ENCODE data around the gene UBE2B.
"Not testable (repeated sequence)": the region's sequence is repeated elsewhere in the genome, so short reads cannot be mapped to it uniquely, and the experiment has no call there.

Gene UBE2B

DNA sequence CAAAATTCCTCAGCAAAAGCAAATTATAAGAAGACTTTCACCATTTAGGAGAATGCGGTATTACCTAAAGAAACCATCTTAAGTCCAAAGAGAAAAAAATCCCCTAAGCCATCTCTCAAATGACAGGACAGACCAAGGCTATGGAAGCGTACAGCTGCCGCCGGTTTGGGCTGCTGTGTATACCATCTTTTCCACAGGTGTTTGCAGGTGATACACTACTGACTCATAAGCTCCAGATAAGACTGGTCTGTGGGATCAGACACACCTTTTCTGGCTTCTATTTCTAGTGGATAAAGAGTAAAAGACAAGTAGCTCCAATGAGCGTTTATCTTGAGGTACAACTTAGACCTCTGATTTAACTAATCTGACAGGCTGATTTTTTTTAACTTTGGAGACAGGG, 32.6 kb downstream of the UBE2B start:
- DNase-seq, result no peak

DNA sequence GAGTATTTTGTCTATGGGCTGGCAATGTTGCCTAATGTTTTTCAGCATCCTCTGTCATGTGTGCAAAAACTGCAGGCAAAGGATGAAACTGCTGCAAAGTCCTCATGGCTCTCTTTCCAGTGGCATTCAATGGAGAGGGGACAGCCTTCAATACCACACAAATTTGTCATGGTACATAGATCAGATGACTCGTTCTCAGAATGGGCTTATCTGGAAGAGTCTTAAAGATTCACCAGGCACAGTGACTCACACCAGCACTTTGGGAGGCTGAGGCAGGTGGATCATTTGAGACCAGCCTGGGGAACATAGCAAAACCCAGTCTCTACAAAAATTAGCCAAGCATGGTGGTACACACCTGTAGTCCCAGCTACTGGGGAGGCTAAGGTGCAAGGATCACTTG, 35.0 kb downstream of the UBE2B start:
- DNase-seq, result no peak

DNA sequence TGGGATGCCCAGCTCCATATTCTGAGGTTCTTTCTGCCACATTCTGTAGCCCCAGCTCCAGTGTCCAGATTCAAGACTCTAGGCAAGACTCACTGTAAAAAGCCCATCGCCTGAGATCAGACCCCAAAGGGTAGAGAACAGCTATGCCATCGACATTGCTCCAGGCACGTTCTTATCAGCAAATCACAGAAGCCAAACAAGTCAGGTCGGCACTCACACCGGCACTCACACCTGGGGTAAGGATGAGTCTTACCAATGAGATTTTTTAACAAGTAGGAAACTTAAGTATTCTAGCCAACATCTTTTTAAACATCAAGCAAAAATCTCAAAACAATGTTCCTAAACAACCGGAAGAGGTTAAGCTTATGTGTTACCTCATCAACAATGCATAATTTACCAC, 38.0 kb downstream of the UBE2B start:
- no peak for DNase-seq

DNA sequence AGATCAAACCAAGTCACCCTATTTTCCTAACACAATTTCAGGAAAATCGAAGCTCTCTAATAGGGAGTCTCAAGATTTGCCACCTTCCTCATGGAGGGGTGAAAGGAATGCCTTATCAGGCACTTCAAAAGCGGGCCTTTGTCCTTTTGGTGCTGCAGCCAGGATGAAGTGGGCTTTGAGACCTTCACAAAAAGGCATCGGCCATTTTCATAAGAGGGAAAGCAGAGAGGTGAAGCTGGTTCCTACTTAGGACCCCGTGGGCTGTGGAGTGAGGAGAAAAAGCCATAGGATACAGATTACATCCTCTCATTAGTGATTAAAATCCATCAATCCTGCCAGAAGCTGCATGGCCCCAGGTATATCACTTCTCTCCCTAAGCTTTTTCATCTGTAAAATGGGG, 39.5 kb downstream of the UBE2B start:
- no peak for DNase-seq

DNA sequence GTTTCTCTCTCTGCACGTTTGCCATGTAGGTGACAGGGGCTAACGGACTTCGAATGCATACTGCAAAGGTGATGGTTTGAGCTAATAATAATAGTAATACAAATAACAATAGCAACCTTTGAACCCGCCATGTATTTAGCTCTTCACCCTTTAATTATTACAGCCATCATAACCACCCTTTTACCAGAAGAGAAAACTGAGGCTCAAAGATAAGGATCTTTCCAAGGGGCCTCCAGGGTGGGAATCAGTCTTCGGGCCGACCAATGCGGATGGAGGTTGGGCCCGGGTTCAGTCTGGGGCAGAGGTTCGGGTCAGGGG, 39.8 kb downstream of the UBE2B start:
- no peak for DNase-seq

DNA sequence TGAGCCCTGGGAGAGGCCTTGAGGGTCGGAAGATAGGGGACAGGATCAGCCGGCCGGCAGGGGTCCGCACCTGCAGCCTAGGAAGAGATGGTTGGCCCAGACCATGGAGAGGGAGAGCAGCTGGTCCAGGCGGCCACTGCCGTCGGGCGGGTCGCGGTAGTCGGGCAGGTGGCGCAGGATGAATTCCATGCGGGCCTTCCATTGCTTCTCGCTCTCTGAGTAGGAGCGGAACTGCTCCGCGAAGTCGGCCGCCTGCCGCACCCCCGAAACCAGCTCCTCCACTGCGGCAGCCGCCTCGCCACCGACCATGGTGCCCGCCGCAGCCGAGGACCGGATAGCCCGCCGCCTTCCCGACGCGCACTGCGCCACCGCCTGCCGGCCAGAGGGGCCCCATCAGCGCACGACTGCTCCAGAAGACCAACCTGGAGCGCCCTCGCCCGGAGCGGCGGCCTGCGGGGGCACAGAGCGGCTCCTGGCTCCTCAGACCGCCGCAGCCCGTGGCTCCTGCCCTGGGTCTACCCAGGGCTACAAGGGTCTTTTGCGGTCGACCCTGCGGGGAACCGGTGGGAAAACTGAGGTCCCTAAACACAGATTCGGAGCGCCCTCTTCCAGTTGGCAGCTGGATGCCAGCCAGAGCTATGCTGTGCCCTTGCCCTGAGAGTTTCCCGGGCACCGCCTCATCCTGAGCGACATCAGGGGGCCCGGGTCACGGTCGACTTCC, 40.3 kb downstream of the UBE2B start, which contains the start of gene CDKN2AIPNL:
CDKN2AIPNL (minus strand) TSS at position 336 of the 721 bp plus-strand sequence; CDS start at position 309, 27 bp downstream.
- peak; percentile 64 for DNase-seq

DNA sequence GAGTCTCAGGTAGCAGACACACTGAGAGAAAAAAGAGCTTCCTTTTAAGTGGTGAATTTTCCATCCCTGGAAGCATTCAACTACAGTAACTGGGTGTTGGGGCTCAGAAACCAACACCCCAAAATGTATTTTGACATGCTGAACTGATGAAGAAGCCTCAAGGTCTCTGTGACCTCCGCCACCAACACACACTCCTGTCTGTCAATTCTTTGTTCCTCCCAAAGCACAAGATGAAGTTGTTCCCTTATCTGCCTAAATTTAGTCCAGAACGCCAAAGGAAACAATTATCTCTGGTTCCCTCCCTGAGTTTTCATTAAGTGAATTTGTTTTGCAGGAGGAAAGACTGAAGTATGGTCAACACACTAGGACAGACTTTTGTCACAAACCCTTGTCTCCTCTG, 41.7 kb downstream of the UBE2B start:
- DNase-seq, result no peak

DNA sequence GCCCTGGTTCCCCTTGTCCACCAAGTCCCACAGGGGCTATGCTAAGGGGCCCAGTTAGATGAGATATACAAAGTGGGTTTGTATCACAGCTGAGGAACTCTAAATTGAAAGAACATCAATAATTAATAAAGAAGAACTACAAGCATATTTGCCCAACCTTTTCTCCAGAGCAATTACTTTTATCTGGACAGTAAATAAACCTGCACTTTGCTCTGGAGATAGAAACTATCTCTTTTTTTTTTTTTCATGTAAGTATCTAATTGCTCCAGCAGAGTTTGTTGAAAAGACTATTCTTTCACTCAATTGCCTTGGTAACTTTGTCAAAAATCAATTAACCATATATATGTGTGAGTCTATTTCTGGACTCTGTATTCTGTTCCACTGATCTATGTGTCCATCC, 46.3 kb downstream of the UBE2B start:
- DNase-seq, result no peak

DNA sequence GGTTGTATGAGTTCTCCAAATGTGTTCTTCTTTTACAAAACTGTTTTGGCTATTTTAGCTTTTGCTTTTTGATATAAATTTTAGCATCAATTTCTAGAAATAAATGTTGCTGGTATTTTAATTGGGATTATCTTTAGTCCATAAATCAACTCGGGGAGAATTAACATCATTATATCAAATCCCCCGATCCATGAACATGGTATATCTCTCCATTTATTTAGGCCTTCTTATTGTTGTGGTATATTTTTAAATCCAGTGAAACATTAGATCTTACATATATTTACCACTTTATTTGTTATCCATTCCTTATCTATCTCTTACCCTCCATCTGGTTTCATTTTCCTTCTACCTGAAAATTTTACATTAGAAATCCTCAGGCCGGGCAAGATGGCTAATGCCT, 47.6 kb downstream of the UBE2B start:
- DNase-seq, result no peak

DNA sequence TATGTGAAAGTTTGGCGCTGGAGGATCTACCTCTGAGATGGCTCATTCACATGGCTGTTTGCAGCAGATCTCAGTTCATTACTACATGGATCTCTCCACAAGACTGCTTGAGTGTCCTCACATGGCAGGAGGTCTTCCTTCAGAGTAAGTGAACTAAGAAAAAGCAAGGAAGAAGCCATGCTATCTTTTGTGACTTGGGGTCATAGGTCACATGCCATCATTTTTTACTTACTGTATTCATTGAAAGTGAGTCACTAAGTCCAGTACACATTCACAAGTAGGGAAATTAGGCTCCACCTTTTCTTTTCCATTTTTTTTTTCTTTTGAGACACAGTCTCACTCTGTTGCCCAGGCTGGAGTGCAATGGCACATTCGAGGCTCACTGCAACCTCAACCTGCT, 49.0 kb downstream of the UBE2B start:
- no peak for DNase-seq

DNA sequence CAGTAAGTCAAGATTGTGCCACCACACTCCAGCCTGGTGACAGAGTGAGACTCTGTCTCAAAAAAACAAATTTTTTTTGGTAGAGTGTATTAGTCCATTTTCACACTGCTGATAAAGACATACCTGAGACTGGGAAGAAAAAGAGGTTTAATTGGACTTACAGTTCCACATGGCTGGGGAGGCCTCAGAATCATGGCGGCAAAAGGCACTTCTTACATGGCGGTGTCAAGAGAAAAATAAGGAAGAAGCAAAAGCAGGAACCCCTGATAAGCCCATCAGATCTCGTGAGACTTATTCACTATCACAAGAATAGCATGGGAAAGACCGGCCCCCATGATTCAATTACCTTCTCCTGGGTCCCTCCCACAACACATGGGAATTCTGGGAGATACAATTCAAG, 49.7 kb downstream of the UBE2B start:
- not testable (repeated sequence) for DNase-seq

DNA sequence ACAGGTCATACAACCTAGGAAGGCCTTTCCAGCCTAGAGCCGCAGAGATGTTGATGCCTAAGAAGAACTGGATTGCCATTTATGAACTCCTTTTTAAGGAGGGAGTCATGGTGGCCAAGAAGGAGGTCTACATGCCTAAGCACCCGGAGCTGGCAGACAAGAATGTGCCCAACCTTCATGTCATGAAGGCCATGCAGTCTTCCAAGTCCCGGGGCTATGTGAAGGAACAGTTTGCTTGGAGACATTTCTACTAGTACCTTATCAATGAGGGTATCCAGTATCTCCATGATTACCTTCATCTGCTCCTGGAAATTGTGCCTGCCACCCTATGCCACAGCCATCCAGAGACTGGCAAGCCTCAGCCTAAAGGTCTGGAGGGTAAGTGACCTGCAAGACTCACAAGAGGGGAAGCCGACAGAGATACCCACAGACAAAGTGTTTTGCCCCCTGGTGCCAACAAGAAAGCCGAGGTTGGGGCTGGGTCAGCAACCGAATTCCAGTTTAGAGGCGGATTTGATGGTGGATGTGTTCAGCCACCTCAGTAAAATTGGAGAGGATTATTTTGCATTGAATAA, 51.5 kb downstream of the UBE2B start:
- no peak for DNase-seq

DNA sequence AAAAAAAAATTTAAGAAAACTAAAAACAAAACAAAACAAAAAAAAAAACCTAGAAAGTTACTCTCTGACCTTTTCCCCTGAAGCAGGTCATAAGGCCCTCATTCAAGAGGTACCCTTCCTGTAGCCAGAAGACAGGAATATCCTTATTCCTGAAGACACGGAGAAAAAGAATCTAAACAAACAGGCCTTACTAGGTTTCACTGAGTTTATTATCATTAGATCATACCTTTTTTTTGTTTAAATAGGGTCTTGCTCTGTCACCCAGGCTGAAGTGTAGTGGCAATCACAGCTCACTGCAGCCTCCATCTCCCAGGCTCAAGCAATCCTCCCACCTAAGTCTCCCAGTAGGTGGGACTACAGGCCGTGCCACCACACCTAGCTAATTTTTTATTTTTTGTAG, 52.0 kb downstream of the UBE2B start:
- DNase-seq, result no peak

DNA sequence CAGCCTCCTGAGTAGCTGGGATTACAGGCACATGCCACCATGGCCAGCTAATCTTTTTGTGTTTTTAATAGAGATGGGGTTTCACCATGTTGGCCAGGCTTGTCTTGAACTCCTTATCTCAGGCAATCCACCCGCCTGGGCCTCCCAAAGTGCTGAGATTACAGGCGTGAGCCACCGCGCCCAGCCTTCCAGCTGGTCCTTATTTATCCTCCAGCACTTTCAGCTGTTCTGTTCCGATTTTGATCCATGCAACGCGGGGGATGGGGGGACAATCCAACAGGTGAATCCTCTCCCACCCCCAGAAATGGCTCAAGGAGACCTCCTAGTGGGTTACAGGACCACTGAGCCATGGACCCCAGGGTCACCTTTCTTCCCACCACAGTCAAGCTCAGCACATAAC, 55.0 kb downstream of the UBE2B start:
- DNase-seq, result no peak

DNA sequence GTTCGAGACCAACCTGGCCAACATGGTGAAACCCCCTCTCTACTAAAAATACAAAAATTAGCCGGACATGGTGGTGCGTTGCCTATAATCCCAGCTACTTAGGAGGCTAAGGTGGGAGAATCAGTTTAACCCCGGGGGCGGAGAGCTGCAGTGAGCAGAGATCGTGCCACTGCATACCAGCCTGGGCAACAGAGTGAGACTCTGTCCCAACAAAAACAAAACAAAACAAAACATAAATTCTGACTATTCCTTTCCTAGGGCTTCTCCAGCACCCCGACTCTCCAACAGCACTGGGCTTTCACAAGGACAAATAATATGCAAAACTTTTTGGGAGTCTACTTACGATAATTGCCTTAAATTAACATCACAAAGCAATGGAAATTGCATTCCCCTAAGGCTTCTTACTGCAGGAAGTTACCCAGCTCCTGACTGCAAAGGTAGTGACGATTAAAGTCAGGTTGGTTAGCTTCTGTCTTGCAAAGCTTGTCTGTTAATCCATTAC, 56.2 kb downstream of the UBE2B start:
- DNase-seq, result no peak

DNA sequence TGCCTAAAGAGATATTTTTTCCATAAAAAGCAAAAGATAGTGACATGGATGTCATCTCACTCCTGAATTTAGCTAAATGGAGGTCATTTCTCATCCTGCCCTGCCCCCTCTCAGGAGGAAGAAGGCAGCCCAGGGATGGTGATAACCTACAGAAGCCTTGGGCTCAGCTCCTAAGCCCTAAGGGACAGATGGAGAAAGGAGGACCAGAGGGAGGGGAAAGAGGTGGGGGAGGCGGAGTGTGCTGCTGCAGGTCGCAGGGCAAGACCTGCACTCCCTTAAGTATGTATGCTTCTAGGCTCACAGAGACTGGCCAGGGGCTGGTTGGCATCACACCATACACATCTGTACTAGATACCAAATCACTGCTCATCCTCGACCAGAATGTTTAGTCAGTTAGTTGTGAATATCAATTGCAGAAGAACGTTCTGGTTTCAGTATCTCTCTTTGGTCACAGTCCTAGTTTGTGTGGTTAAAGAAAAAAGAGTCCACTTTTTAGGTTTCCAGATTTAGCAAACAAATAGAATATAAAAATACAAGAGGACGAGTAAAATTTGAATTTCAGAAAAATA, 58.7 kb downstream of the UBE2B start:
- no peak for DNase-seq

DNA sequence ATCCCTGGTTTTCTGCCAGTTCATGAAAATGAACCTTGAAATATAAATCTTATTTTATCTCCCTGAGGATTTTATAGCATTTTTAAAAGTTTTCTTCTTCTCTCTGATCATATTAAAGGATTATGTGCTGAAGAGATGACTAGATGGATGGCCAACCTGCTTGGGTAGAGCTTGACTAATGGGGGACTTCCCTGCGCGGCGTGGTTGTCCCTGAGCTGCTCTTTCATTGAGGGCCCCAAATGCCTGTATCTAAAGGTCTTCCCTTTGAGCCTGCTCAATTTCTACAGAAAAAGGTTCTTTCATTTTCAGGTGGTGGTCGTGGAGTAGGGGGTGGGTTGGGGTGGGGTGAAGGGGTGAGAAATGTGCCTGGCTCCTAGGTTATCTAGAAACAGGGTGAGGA, 60.8 kb downstream of the UBE2B start:
- DNase-seq, result no peak

DNA sequence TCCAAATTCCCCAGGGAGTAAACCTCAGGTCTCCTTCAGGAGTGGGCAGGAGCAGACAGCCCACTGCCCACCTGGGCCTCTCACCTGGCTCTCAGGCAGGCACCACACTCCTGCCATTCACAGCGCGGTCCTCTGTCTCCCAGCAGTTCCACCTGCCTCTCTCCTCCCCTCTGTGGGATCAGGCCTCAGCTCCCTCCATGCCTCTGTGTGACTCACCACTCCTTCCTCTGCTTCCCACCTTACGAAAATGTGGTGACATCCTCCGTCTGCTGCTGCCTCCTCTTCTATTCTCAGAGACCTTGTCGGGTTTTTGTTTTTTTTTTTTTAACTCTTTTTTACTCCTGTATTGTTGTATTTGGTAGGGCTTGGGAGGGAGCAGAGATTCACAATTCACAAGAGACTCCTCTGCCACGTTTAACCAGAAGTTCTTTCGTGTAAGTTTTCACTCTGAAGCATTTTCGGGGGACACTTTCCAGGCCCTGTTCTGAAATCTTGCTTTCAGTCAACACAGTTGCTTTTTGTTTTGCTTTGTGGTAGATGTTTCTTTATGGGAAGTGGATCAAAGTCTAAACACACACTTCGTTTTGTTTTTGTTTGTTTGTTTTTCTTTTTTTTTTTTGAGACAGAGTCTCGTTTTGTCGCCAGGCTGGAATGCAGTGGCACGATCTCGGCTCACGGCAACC, 61.4 kb downstream of the UBE2B start:
- DNase-seq, result no peak

DNA sequence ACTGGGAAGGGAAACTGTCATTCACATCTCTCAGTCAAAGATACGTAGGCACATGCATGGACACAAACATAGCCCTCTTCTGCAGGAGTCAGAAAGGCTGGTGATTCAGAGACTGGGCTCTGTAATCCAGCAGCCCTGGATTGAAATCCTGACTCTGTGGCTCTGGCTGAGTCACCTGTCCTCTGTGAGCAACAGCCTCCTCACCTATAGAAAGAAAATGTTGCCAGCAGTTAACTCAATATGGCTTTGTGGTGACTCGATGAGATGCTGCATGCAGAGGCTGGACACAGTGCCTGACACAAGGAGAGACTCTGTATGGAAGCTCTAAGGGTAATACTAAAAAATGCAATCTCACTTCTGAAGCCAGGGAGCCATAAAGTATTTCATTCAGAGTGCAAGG, 64.2 kb downstream of the UBE2B start:
- no peak for DNase-seq

DNA sequence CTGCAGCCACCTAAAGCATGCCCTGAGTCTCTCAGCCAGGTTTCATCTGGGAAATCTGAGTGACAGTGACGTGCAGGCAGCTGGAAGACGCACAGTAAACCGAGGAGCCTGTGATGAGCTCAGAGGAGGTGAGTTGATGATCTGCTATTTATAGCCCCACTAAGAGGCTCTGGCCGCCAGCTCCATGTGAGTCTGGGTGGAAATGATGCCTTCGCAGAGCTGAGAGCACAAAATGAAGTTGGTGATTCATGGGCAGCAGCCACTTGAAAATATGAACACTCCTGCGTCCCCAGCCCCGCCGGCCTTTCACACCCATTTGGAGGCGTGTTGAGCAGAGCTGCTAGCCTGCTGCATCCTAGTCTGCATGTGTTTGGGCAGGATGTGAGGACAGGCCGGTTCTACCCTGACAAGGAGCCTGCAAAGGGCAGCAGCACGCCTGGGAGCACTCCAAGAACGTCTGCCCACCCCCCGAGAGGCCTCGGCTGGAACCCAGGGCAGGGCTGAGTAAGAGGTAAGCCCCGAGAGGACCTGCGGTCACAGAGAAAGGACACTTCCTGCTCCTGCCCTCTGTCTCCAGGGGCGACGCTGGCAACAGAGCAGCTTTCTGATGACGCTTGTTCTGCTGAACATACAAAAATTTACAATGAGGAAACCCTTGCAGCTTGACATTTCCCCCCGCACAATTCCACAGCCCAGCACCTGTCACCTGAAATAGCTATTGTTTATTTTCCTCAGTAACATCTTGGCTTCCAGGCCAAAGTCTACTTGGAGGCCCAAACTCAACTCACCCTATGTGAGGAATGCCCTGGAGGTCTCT, 65.4 kb downstream of the UBE2B start:
- DNase-seq, result peak; percentile 95

DNA sequence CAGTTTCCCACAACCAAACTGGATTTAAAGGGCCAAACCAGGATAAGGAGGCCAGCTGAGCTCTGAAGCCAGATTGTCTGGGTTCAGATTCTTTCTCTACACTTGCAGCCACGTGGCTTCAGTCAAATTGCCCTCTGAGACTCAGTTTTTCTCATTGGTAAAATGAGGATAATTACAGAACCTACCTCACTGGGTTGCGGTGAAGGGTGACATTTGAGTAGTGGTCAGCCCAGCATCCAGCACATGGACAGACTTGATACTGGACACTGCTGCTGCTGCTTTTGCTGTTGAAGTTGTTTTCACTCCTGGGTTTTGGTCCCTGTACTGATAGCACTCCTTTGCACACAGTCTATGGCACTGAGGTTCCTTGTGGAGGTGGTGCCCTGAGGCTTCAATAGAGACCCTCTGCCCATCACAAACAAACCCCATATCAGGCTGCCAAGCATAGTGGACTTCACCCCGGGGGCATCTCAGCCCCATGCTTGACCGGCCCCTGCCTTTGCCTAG, 66.0 kb downstream of the UBE2B start:
- no peak for DNase-seq

DNA sequence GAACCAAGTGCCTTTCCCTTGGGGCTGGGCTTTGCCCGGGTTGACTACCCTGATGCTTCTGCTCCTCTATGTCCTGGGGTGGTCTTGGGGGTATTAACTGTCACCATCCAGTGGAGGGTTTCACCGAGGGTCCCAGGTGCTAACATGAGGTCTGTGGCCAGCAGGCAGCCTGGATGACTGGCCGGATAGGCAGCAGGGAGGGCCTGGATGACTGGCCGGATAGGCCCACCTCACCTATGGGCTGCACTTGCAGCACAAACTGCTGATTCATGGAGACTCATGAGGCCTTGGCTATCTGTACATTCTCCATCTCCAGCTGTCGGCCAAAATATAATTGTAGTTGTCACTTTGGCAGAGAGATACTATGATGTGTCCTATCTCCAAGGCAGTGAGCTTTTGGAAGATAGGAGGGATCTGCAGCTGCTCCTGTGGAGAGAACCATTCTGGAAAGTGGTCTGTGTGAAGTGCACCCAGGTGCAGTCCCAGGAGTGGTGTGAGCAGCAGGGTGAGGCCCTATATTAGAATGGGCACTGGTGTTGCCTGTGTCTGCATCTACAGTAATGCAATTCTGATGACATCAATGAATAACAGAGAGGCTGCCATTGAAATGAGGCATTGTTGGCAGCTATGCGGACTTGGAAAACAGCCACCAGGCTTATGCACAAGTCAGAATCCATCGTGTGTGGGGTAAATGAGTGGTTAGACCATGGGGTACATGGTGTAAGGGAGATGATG, 66.6 kb downstream of the UBE2B start:
- DNase-seq, result peak; percentile 78

Data from SHP77 treated with DMSO at 0.1 percent for 48 hours (cell line).